GM12801 (cell line): ENCODE data around the gene BLOC1S2.

ENCODE experiments used
- TF ChIP-seq, protein P1 (sequence below): IDR thresholded peaks from one replicate; pipeline ENCODE4 v1.5.1; 2011; ENCODE audit warnings: control low read depth; ENCODE audit not compliant: insufficient read length; ENCODE audit errors: extremely low read depth

The BLOC1S2 gene

DNA sequence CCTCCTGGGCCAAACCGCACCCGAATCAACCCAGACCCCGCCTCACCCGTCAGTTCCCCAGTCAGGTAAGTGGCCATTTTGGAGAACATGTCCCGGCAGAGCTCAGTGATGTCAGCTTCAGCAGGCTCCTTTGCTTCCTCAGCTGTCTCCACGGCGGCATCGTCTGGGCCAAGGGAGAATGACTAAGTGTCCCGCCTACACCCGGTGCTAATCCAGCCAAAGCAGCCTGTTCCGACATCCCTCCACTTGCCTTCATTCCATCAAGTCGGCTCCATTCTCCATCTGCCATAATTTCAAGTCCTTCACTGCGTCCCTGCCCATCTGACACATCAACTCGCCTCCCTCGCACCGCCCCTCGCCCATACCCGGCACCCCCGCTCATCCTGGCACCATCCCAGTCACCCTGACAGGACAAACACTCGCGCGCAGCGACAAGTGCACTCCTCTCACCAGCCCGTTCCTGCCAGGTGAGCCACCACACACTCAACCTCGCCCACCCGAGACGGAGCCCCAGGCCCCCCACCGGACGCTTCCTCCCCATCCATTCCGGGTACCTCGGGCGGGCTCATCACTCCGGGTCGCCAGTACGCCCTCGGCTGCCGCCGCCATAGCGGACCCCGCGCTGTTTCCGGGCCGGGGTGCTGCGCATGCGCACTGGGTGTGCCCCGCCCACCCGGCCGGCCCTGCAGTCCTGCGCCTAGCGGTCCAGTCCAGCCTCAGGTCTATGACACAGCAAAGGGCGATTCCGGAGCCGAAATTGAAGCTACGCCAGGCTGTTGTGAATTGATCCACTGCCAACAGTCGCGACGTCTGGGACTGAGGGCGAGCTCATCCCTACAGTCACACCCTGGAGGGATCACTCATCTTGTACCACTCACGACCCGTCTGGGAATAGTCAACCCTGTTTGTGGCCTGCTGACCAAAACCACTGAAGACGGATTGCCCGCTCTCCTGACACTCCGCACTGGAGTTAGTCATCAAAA is at the start of gene BLOC1S2:
Gene BLOC1S2, minus strand, starts transcription at position 630 of the 983 bp plus-strand sequence. Its CDS starts 21 bp downstream, at position 609.
- TF ChIP-seq, protein P1, sequence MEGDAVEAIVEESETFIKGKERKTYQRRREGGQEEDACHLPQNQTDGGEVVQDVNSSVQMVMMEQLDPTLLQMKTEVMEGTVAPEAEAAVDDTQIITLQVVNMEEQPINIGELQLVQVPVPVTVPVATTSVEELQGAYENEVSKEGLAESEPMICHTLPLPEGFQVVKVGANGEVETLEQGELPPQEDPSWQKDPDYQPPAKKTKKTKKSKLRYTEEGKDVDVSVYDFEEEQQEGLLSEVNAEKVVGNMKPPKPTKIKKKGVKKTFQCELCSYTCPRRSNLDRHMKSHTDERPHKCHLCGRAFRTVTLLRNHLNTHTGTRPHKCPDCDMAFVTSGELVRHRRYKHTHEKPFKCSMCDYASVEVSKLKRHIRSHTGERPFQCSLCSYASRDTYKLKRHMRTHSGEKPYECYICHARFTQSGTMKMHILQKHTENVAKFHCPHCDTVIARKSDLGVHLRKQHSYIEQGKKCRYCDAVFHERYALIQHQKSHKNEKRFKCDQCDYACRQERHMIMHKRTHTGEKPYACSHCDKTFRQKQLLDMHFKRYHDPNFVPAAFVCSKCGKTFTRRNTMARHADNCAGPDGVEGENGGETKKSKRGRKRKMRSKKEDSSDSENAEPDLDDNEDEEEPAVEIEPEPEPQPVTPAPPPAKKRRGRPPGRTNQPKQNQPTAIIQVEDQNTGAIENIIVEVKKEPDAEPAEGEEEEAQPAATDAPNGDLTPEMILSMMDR = no peak

DNA sequence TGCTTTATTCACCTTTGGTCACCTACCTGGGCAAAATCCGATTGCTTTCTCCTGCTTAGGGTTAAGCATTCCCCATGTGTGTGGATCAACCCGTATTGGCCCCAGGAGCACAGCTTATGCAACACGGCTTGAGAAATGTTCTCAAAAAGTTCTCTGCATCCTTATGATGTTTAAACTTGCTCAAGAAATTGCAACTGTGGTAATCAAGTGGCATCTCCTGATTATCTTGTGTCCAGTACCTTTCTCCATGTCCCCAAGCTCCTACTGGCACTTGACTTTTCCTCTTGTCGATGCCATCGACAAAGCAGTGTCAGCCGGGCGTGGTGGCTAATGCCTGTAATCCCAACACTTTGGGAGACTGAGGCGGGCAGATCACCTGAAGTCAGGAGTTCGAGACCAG is 48.3 kb upstream of the BLOC1S2 start:
- TF ChIP-seq, protein P1 = no peak

DNA sequence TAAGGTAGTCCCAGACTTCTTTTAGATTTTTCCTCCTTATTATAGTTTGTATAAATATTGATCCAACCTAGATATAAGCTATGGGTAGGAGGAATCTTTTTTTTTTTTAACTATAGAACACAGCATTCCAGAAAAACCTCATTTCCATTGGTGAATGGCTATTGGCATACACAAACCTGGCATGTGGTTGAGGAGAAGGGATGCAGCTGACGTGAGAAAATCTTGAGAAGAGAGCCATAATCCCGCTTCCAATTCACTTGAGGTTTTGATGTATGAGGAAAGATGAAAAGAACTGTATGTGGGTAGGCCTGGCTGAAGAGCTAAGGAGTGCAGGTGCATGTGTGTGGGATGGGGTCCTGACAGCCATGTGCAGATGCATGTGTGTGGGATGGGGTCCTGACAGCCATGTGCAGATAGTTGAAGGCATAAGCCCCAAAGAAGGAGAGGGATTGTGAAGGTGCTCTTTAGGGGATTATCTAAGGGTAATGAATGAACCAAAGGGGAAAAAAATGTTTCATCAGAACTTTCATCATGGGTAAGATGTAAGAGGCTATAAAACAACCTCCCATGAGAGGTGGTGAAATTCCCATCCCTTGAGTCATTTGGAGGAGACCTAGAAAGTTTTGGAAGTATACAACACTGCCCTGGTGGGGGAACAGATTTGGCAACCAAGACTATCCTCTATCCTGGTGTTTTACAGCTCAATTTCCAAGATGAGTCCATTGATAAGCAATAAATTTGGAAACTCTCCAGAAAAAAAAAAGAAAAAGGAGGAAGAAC is 47.4 kb upstream of the BLOC1S2 start:
- TF ChIP-seq, protein P1 = no peak

DNA sequence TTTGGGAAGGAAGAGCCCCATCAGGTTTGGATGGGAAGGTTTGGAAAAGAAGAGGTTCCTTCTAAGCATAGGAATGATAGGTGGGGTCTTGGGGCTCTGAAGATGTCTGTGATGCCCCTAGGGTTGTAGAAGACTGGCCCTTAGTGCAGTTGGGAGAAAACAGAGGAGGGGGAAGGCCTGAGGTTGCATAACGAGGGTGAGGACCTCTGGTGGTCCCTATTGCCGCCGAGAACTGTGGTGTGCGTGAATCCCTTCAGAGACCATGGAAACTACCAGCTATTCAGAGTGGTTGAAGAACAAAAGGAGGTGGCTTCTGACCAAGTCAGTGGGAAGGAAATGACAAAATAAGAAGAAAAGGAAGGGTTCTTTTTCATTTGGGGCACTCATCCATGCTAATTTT is 46.6 kb upstream of the BLOC1S2 start:
- TF ChIP-seq, protein P1 = no peak

DNA sequence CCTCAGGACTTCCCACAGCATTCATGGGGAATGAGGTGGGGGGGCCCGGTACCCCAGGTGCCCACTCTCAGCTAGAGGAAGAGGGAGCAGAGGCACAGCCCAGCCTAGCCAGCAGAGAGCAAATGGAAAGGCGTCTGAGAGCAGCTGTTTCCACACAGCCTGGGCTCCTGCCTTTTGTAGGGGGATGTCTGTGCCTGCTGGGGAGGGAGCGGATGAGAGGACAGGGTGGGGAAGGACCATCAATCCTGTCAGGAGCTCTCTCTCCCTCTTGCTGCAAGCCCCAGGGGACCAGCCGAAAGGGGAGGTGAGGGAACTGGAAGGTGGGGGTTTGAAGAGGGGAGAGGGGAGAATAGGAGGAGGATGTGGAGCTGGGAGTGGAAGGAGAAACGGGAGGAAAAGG is 43.6 kb upstream of the BLOC1S2 start, which contains the start of gene PKD2L1:
Gene PKD2L1, minus strand, starts transcription at position 150 of the 400 bp plus-strand sequence. Its CDS starts 125 bp downstream, at position 25.
- TF ChIP-seq, protein P1 = no peak

DNA sequence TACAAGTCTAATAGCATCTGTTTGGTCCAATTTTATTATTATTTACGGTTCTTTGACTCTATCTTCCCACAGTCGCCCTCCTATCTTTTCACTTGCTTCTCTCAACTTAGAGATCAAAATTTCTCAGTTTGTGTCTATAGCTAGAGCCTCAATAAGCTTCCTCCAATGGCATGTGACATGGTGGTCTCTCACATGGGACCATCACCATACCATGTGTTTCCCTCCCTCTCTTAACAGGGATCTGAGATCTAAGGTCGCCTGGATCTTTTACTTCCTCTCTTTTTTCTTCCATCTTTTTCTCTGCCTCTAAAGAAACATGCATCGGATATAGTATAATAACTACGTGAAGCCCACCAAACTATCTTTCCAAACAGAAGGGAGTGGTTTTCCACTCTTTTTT is 41.7 kb upstream of the BLOC1S2 start:
- TF ChIP-seq, protein P1 = no peak

DNA sequence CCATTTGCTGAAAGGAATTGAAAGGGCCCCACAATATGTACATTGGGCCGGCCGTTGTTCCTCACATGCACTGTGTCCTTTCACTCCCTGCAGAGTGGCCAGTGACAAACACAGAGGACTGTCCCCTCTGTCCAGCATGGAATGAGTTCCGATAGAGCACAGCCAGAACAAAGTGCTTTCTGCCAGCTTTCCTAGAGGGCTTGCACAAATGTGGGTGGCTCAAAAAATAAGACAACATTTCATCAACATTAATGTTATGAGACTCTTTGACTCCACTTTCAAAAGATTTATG is 41.2 kb upstream of the BLOC1S2 start:
- TF ChIP-seq, protein P1 = no peak
